Adrenal gland (tissue), 12 donors: ENCODE data around the gene SHANK2. TPM values are rescaled to one million over a fixed set of nuclear protein-coding genes. Genes with fewer than 3 reads are reported as not detected.

ENCODE experiments used
- DNase-seq, 7 donors: peaks; one replicate each; pipeline ENCODE4 v3.0.0-alpha.2; 2019 to 2020
- H3K27ac ChIP-seq, 5 donors: fragments of 200-600 bp; sonication (generic) in 4 of 5; 1 replicate in 3 of 5; 2 replicates in 2 of 5; pipeline versions ENCODE4 v1.5.1 to v1.8.0; 2016 to 2020; ENCODE audit warnings: mild to moderate bottlenecking in 1 of 5
- H3K27me3 ChIP-seq: fragments of 200-600 bp; 2 replicates; pipeline ENCODE4 v1.8.0; 2021
- H3K36me3 ChIP-seq, 2 donors: fragments of 200-600 bp; replicated peaks in 1 of 2; 1 replicate in 1 of 2; 2 replicates in 1 of 2; pipeline versions ENCODE4 v1.5.1 to v1.8.0; 2018 to 2022
- H3K4me1 ChIP-seq, 2 donors: fragments of 200-600 bp; replicated peaks in 1 of 2; 1 replicate in 1 of 2; 2 replicates in 1 of 2; pipeline versions ENCODE4 v1.5.1 to v1.8.0; 2018 to 2021
- H3K4me3 ChIP-seq, 4 donors: fragments of 200-600 bp; sonication (generic) in 3 of 4; one replicate each; pipeline ENCODE4 v1.5.1; 2016 to 2018
- H3K9me3 ChIP-seq, 3 donors: fragments of 200-600 bp; sonication (generic) in 1 of 3; replicated peaks in 1 of 3; 1 replicate in 2 of 3; 2 replicates in 1 of 3; pipeline versions ENCODE4 v1.5.1 to v1.8.0; 2016 to 2021
- CTCF ChIP-seq, 6 experiments: fragments of 450-650 bp in 4 of 6; fragments of 200-600 bp in 2 of 6; sonication (generic) in 1 of 6; IDR thresholded peaks; 1 replicate in 5 of 6; 2 replicates in 1 of 6; pipeline versions ENCODE4 v1.5.1 to v1.8.0; 2016 to 2021; ENCODE audit warnings: antibody characterized with exemption in 6 of 6, mild to moderate bottlenecking in 2 of 6, moderate library complexity in 1 of 6
- POLR2A ChIP-seq, 2 donors: fragments of 450-650 bp; IDR thresholded peaks; one replicate each; pipeline ENCODE4 v1.6.1; 2017; ENCODE audit warnings: antibody characterized with exemption in 2 of 2, mild to moderate bottlenecking in 2 of 2, moderate library complexity in 1 of 2
- WGBS, 4 donors: extraction: QIAGEN DNeasy Blood & Tissue Kit in 2 of 4; methylation state at CpG; one replicate each; pipeline versions ENCODE4 v1.1.5 to v1.1.7; 2013 to 2017; 5-methylcytosine and 5-hydroxymethylcytosine counted together
- intact Hi-C, 2 donors: fragments of 100-400 bp; cut with DNase I; formaldehyde crosslinking; loops; one replicate each; pipeline versions ENCODE4 v1.14.1 to v1.15.0; 2022 to 2023
- polyA plus RNA-seq, 3 donors: library from polyadenylated mRNA; stranded (reverse); fragments of 200-250 nt in 2 of 3; fragments of 350-450 nt in 1 of 3; fragmentation: Illumina TruSeq in 1 of 3; extraction: RNeasy Lipid Tissue Mini Kit (QIAGEN cat#74804) in 1 of 3; gene quantifications; one replicate each; pipeline ENCODE4 v1.2.3, GENCODE V29; 2013 to 2014
- total RNA-seq, 9 donors: library from RNA; depleted of rRNA in 4 of 9; stranded (reverse); fragments of >200 nt in 4 of 9; fragments of 120-200 nt in 1 of 9; fragmentation: NEBNext Ultra II Directional in 1 of 9; extraction: Animal tissue kit (Norgen Biotek cat#: 25700) in 1 of 9; gene quantifications; one replicate each; pipeline versions ENCODE4 v1.1.0 to v1.2.4, GENCODE V29; 2013 to 2023
- donor health status: healthy with polysubstance abuse.
- donor health status: Bipolar disorder and iron deficiency.
- donor health status: DM: yes; HTN: yes; CAD: no.
- donor health status: DM: no; HTN: no; CAD: no.
- donor health status: DM: no; HTN: no; CAD: no.
- donor health status: DM: yes; HTN: yes; CAD: no.

Gene SHANK2
- total and polyA plus RNA-seq, 12 donors: 0.77 to 6.4 (median 2.3) TPM

- no peak overlapping the region for H3K4me3 ChIP-seq
- no peaks in the 10 kb centered on the region for H3K36me3 ChIP-seq
- WGBS, 4 donors: 71 to 76% (median 71%) methylated on average over 19 of the region's 19 CpGs
- peak in 1 of 7 donors; percentile 5 for DNase-seq
- no peaks in the 10 kb centered on the region for H3K27me3 ChIP-seq
- intact Hi-C loops: no loop called here
- no peaks in the 10 kb centered on the region for H3K9me3 ChIP-seq
- H3K27ac ChIP-seq: no peak overlapping the region
- no peaks in the 10 kb centered on the region for H3K4me1 ChIP-seq
- TF ChIP-seq CTCF (IDR thresholded peaks at IDR 0.05): no peak
- TF ChIP-seq POLR2A (IDR thresholded peaks at IDR 0.05): no peak
These were observed 38.5 kb downstream of the SHANK2 start for GRCh38 chr11:71213696-71214552.

GRCh38 chr11:71212871-71213559, 39.4 kb downstream of the SHANK2 start:
- peak in 1 of 7 donors; percentile 9 for DNase-seq
- Histone ChIP-seq H3K9me3 (no peaks in the 10 kb centered on the region), H3K36me3 (no peaks in the 10 kb centered on the region), H3K4me1 (no peaks in the 10 kb centered on the region), H3K4me3 (no peak overlapping the region), H3K27ac (no peak overlapping the region), H3K27me3 (no peaks in the 10 kb centered on the region)
- no peak for TF ChIP-seq POLR2A (IDR thresholded peaks at IDR 0.05)
- TF ChIP-seq CTCF (IDR thresholded peaks at IDR 0.05): no peak
- intact Hi-C loops: no loop called here
- 52 to 61% (median 59%) methylated on average over 10 of the region's 10 CpGs for WGBS, 4 donors

GRCh38 chr11:71211631-71212030, 40.7 kb downstream of the SHANK2 start:
- WGBS, 4 donors: 56 to 73% (median 66%) methylated on average over 2 of the region's 2 CpGs
- no peak overlapping the region for H3K4me3 ChIP-seq
- H3K27ac ChIP-seq: no peak overlapping the region
- H3K27me3 ChIP-seq: no peaks in the 10 kb centered on the region
- no peaks in the 10 kb centered on the region for H3K9me3 ChIP-seq
- H3K36me3 ChIP-seq: no peaks in the 10 kb centered on the region
- intact Hi-C loops: no loop called here
- no peak for DNase-seq
- no peaks in the 10 kb centered on the region for H3K4me1 ChIP-seq
- TF ChIP-seq POLR2A (IDR thresholded peaks at IDR 0.05): no peak
- no peak for TF ChIP-seq CTCF (IDR thresholded peaks at IDR 0.05)

DNA sequence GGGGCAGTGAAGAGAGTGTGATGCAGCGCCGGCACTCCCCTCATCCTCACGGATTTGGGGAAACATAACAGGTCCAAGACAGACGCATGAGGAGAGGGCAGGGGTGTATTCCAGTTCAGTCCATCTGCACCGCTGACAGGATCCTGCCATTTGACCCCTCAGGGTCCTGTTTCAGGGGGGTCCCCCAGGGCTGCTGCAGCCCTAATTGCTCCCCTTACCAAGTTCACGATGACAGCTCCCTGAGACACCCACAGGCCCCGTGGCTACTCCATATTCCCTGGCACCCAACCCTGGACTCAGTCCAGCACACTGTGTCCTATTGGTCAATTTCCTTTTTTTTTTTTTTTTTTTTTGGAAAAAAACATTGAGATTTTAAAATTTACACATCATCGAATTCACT, 41.5 kb downstream of the SHANK2 start:
- intact Hi-C loops: no loop called here
- DNase-seq: peak in 1 of 7 donors; percentile 2
- no peaks in the 10 kb centered on the region for H3K36me3 ChIP-seq
- 64 to 77% (median 69%) methylated on average over 8 of the region's 8 CpGs for WGBS, 4 donors
- H3K27ac ChIP-seq: no peak overlapping the region
- no peaks in the 10 kb centered on the region for H3K9me3 ChIP-seq
- no peaks in the 10 kb centered on the region for H3K27me3 ChIP-seq
- TF ChIP-seq CTCF (IDR thresholded peaks at IDR 0.05): no peak
- no peak for TF ChIP-seq POLR2A (IDR thresholded peaks at IDR 0.05)
- no peak overlapping the region for H3K4me3 ChIP-seq
- H3K4me1 ChIP-seq: no peaks in the 10 kb centered on the region
